SK-N-SH (cell line): Measurements from ENCODE around the gene PCED1B. TPM values are rescaled to one million over a fixed set of nuclear protein-coding genes. Genes with fewer than 3 reads are reported as not detected.

Experiments used
- CTCF ChIA-PET: fragments of 300-600, 350-600 bp; formaldehyde crosslinking; extraction: SDS; loops from one replicate; lab custom pipeline; 2021; lab: Yijun Ruan, JAX
- POLR2A ChIA-PET: fragments of 350-600 bp; sonication (Branson Sonifier 250); formaldehyde crosslinking; extraction: SDS; loops from one replicate; lab custom pipeline; 2020; ENCODE audit warnings: antibody characterized with exemption, inconsistent platforms; lab: Yijun Ruan, JAX
- DNase-seq: peaks from one replicate; pipeline ENCODE4 v3.0.0; 2012
- H2AFZ ChIP-seq: fragments of 200-600 bp; sonication (generic); 2 replicates; pipeline ENCODE4 v1.8.1; 2016; ENCODE audit warnings: antibody characterized with exemption, mild to moderate bottlenecking, low read depth
- H3F3A ChIP-seq: fragments of 200-600 bp; sonication (generic); replicated peaks from 2 replicates; pipeline ENCODE3; 2016; ENCODE audit warnings: antibody characterized with exemption, mild to moderate bottlenecking; ENCODE audit not compliant: insufficient read depth
- H3K27ac ChIP-seq, 2 experiments: fragments of 200-500 bp in 1 of 2; fragments of 200-600 bp in 1 of 2; sonication (Bioruptor generic) in 1 of 2; sonication (generic), shearing (Covaris generic) in 1 of 2; 2 replicates each; pipeline versions ENCODE4 v1.5.1 to v1.6.1; 2014 to 2016; ENCODE audit warnings: low read depth in 2 of 2, inconsistent platforms in 1 of 2, low read length in 1 of 2, mild to moderate bottlenecking in 1 of 2, mixed read lengths in 1 of 2
- H3K27me3 ChIP-seq: fragments of 200-600 bp; sonication (generic), shearing (Covaris generic); 2 replicates; pipeline ENCODE4 v1.6.1; 2016; ENCODE audit warnings: mixed run types; ENCODE audit not compliant: insufficient read depth
- H3K36me3 ChIP-seq, 2 experiments: fragments of 200-500 bp in 1 of 2; fragments of 200-600 bp in 1 of 2; sonication (Bioruptor generic) in 1 of 2; sonication (generic) in 1 of 2; replicated peaks in 1 of 2; 2 replicates each; pipeline versions ENCODE3 to v1.5.1; 2014 to 2016; ENCODE audit warnings: low read length in 1 of 2, mild to moderate bottlenecking in 1 of 2; ENCODE audit not compliant: insufficient read depth in 2 of 2, control insufficient read depth in 1 of 2
- H3K4me1 ChIP-seq, 2 experiments: fragments of 200-500 bp in 1 of 2; fragments of 200-600 bp in 1 of 2; sonication (Bioruptor generic) in 1 of 2; sonication (generic), shearing (Covaris generic) in 1 of 2; 2 replicates each; pipeline versions ENCODE4 v1.5.1 to v1.6.1; 2014 to 2016; ENCODE audit warnings: low read depth in 1 of 2, low read length in 1 of 2, mixed run types in 1 of 2; ENCODE audit not compliant: insufficient read depth in 2 of 2, control insufficient read depth in 1 of 2
- H3K4me2 ChIP-seq: fragments of 200-600 bp; sonication (generic), shearing (Covaris generic); 2 replicates; pipeline ENCODE4 v1.6.1; 2017; ENCODE audit warnings: mixed run types
- H3K4me3 ChIP-seq, 2 experiments: fragments of 200-500 bp in 1 of 2; fragments of 200-600 bp in 1 of 2; sonication (Bioruptor generic) in 1 of 2; sonication (generic), shearing (Covaris generic) in 1 of 2; 2 replicates each; pipeline versions ENCODE4 v1.5.1 to v1.8.1; 2014 to 2016; ENCODE audit warnings: low read depth in 2 of 2, inconsistent platforms in 1 of 2, low read length in 1 of 2, mild to moderate bottlenecking in 1 of 2, mixed read lengths in 1 of 2, moderate library complexity in 1 of 2
- H3K79me2 ChIP-seq: fragments of 200-600 bp; sonication (generic); 2 replicates; pipeline ENCODE4 v1.8.1; 2017; ENCODE audit warnings: mild to moderate bottlenecking; ENCODE audit not compliant: insufficient read depth
- H3K9ac ChIP-seq: fragments of 200-600 bp; sonication (generic); 2 replicates; pipeline ENCODE4 v1.6.1; 2017; ENCODE audit warnings: mixed run types
- H3K9me2 ChIP-seq: fragments of 200-600 bp; sonication (generic); 2 replicates; pipeline ENCODE4 v1.6.1; 2017; ENCODE audit warnings: mixed run types
- H3K9me3 ChIP-seq: fragments of 200-600 bp; sonication (generic); 2 replicates; pipeline ENCODE4 v1.6.1; 2017; ENCODE audit warnings: mixed run types, mild to moderate bottlenecking, moderate library complexity
- H4K20me1 ChIP-seq: fragments of 200-600 bp; sonication (generic); 2 replicates; pipeline ENCODE4 v1.6.1; 2017; ENCODE audit warnings: mild to moderate bottlenecking, mixed run types; ENCODE audit not compliant: insufficient read depth
- CHD2 ChIP-seq: fragments of 150-350 bp; IDR thresholded peaks from 2 replicates; pipeline ENCODE4 v1.6.1; 2018; ENCODE audit warnings: low read length; ENCODE audit not compliant: partially characterized antibody
- FOSL2 ChIP-seq: IDR thresholded peaks from 2 replicates; pipeline ENCODE4 v1.4.0; 2012; ENCODE audit warnings: low read depth, mild to moderate bottlenecking, moderate library complexity, borderline replicate concordance
- FOXJ3 ChIP-seq: sonication (generic); formaldehyde crosslinking; IDR thresholded peaks from 2 replicates; pipeline ENCODE4 v1.5.1; 2020; ENCODE audit warnings: mild to moderate bottlenecking, missing genetic modification reagents
- GABPA ChIP-seq: IDR thresholded peaks from 2 replicates; pipeline ENCODE4 v1.4.0; 2012; ENCODE audit warnings: low read depth, mild to moderate bottlenecking
- JUND ChIP-seq: IDR thresholded peaks from 2 replicates; pipeline ENCODE4 v1.4.0; 2012
- MXI1 ChIP-seq: IDR thresholded peaks from 2 replicates; pipeline ENCODE4 v1.6.1; 2012; ENCODE audit warnings: mild to moderate bottlenecking, low read depth, low read length, improper control_type of control experiment
- NFIC ChIP-seq: IDR thresholded peaks from 2 replicates; pipeline ENCODE4 v1.4.0; 2012; ENCODE audit warnings: borderline replicate concordance
- POLR2AphosphoS5 ChIP-seq: IDR thresholded peaks from 2 replicates; pipeline ENCODE4 v1.6.1; 2012; ENCODE audit warnings: low read depth, low read length
- RAD21 ChIP-seq: IDR thresholded peaks from 2 replicates; pipeline ENCODE4 v1.6.1; 2012; ENCODE audit warnings: mild to moderate bottlenecking, low read length
- RXRA ChIP-seq: IDR thresholded peaks from 2 replicates; pipeline ENCODE4 v1.4.0; 2012; ENCODE audit warnings: low read depth, mild to moderate bottlenecking, borderline replicate concordance
- SIN3A ChIP-seq: IDR thresholded peaks from 2 replicates; pipeline ENCODE4 v1.6.1; 2012; ENCODE audit warnings: low read depth, mild to moderate bottlenecking, low read length, moderate library complexity, borderline replicate concordance
- SMC3 ChIP-seq: IDR thresholded peaks from 2 replicates; pipeline ENCODE4 v1.6.1; 2012; ENCODE audit warnings: low read depth, low read length, improper control_type of control experiment
- TAF1 ChIP-seq: IDR thresholded peaks from 2 replicates; pipeline ENCODE4 v1.6.1; 2012; ENCODE audit warnings: low read depth, mild to moderate bottlenecking, low read length, moderate library complexity, borderline replicate concordance
- TEAD4 ChIP-seq: IDR thresholded peaks from 2 replicates; pipeline ENCODE4 v1.4.0; 2012; ENCODE audit warnings: mild to moderate bottlenecking, borderline replicate concordance; ENCODE audit not compliant: insufficient read depth
- USF2 ChIP-seq: fragments of 150-350 bp; IDR thresholded peaks from 2 replicates; pipeline ENCODE4 v1.6.1; 2017; ENCODE audit warnings: antibody characterized with exemption, low read length, low read depth, borderline replicate concordance
- WGBS: methylation state at CpG from one replicate; pipeline ENCODE4 v1.1.6; 2017; ENCODE audit warnings: low lambda C conversion rate; 5-methylcytosine and 5-hydroxymethylcytosine counted together
- polyA plus RNA-seq, 3 experiments: library from polyadenylated mRNA; depleted of rRNA; stranded (reverse); fragments of >200 nt; gene quantifications; 2 replicates each; pipeline ENCODE4 v1.2.3, GENCODE V29; 2012
- TF ChIP-seq, protein P1 (sequence below): IDR thresholded peaks from 2 replicates; pipeline ENCODE4 v1.4.0; 2012; ENCODE audit warnings: low read depth, borderline replicate concordance

The PCED1B gene
- polyA plus RNA-seq, 1 of the 3 experiments (the other 2 are of a cell fraction) = 0.21 TPM

- no peak overlapping the region for H3K4me3 ChIP-seq
- H3K9ac ChIP-seq = no peak overlapping the region
- H4K20me1 ChIP-seq = no peaks in the 10 kb centered on the region
- ChIA-PET POLR2A (no interaction called here), CTCF (interaction anchor here (0.7 kb wide), 1 partner anchor 488 kb away, joined by 3 read pairs; no protein-coding TSS in a partner anchor)
- H3K27me3 ChIP-seq = peaks cover 18% of the 10 kb centered on the region
- no peak overlapping the region for H3K4me2 ChIP-seq
- peaks cover 10% of the 10 kb centered on the region; the same call in 1 of the 2 replicates for H3K79me2 ChIP-seq
- 20% methylated on average over 7 of the region's 7 CpGs for WGBS
- no peak overlapping the region for H2AFZ ChIP-seq
- TF ChIP-seq POLR2AphosphoS5 (no peak), MXI1 (no peak), RXRA (no peak), JUND (no peak)
- TF ChIP-seq, protein P1, sequence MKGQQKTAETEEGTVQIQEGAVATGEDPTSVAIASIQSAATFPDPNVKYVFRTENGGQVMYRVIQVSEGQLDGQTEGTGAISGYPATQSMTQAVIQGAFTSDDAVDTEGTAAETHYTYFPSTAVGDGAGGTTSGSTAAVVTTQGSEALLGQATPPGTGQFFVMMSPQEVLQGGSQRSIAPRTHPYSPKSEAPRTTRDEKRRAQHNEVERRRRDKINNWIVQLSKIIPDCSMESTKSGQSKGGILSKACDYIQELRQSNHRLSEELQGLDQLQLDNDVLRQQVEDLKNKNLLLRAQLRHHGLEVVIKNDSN = no peak
- no peaks in the 10 kb centered on the region for H3K36me3 ChIP-seq
- no peaks in the 10 kb centered on the region for H3F3A ChIP-seq
- H3K9me3 ChIP-seq = no peaks in the 10 kb centered on the region
- no peak overlapping the region for H3K27ac ChIP-seq
- no peaks in the 10 kb centered on the region for H3K9me2 ChIP-seq
- no peak for DNase-seq
- no peaks in the 10 kb centered on the region; a peak in 2 of 4 replicates for H3K4me1 ChIP-seq
These were observed 4.0 kb upstream of the PCED1B start for GRCh38 chr12:47075192-47076084.

DNA sequence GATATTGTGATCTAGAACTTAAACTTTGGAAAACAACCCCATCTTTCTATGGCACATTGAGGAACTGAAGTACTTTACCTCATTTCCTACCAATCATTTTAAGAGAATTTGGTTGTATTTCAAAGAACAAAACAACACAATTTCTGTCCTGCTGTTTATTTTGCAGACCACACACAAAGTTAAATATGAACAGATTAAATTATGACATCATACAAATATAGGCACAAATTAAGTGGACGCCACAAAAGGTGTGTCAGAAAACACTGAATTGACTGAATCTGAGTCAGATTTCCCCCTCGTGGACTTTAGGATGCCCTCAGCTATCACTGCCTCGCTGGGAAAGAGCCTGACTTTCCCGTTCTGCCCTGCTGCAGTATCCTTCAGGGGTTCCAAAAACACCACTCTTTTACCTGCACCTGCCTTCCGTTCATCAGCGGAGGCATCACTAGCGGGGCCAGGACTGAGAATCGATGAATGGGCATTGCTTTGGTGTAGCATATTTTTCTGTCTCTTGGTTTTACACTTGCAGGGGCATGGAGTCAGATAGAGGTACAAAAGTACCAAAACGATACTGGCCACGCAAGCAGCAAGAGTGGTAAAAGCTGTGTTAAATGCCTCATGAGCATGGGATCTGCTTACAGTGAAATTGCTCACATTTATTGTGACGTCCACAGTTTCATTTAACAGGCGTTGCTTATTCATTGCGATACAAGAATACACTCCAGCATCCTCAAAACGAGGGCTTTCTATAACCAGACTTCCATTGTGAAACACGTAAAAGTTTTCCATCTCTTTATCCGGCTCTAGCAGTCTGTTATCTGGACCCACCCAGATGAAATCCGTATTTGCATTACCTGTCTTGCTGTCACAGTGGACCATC is 2.0 kb upstream of the PCED1B start:
- no peaks in the 10 kb centered on the region for H3K9me3 ChIP-seq
- TF ChIP-seq RAD21 (no peak), TAF1 (no peak), SIN3A (no peak), TEAD4 (no peak), SMC3 (no peak), NFIC (no peak), MXI1 (no peak), FOXJ3 (CRISPR knock-in tag) (no peak), CHD2 (no peak), GABPA (no peak), FOSL2 (no peak), USF2 (no peak)
- no peak overlapping the region for H3K27ac ChIP-seq
- H3K9me2 ChIP-seq = no peaks in the 10 kb centered on the region
- 18% methylated on average over 17 of the region's 17 CpGs for WGBS
- ChIA-PET POLR2A (no interaction called here), CTCF (no interaction called here)
- no peaks in the 10 kb centered on the region for H3K36me3 ChIP-seq
- peaks cover 10% of the 10 kb centered on the region; the same call in 1 of the 2 replicates for H3K79me2 ChIP-seq
- 0 out of 2 replicates have a peak overlapping the region, but pooled peaks have one; percentile 4 for H3K9ac ChIP-seq
- H3K4me2 ChIP-seq = peak overlapping the region; percentile 88; the same call in 1 of the 2 replicates
- peaks cover 19% of the 10 kb centered on the region for H3F3A ChIP-seq
- peaks cover 18% of the 10 kb centered on the region for H3K27me3 ChIP-seq
- H2AFZ ChIP-seq = no peak overlapping the region
- DNase-seq = no peak
- H3K4me3 ChIP-seq = peak overlapping the region in 1 of 2 experiments; percentile 28; a peak in 1 of 4 replicates
- H3K4me1 ChIP-seq = peaks cover 0 to 2% of the 10 kb centered on the region in 2 experiments; a peak in 2 of 4 replicates
- no peaks in the 10 kb centered on the region for H4K20me1 ChIP-seq
